ENCODE data around the gene ACTL8. TPM values are rescaled to one million over a fixed set of nuclear protein-coding genes. Genes with fewer than 3 reads are reported as not detected.

Gene ACTL8
- total RNA-seq, 2 experiments from 2014 or later, result not detected

DNA sequence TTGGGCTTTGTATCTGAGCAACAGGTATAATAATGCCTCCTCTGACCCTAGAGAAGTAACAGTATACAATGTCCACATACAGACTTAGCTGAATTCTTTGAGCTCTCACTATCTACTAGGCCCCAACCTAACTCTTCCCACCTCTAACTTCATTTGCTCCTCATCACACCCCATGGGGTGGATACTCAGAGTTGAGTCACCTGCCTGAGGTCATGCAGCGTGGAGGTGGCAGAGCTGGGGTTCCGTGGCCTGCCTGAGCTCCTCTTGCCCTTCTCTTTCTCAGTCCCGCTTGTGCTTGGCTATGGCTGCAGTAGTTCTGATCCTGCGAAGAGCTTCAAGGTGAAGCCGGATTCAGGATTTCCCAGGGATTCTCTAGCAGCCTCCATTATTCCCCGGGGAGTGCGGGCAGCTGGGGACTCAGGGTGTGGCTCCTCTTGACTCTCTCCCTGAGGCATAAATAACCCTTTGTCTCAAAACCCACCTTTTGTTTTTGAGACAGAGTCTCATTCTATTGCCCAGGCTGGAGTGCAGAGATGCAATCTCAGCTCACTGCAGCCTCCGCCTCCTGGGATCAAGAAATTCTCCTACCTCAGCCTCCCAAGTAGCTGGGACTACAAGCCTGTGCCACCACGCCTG, 29.9 kb upstream of the ACTL8 start:
- Mint-ChIP-seq H3K4me3 (no peak overlapping the region), H3K27me3 (no peaks in the 10 kb centered on the region), H3K9me3 (no peaks in the 10 kb centered on the region), H3K36me3 (ENCODE audit: low read depth) (no peaks in the 10 kb centered on the region), H3K27ac (no peak overlapping the region), H3K4me1 (ENCODE audit: low read depth) (no peaks in the 10 kb centered on the region)
- no peaks in the 10 kb centered on the region for H3K4me1 ChIP-seq (ENCODE audit: insufficient read depth, low read length)
- POLR2A ChIA-PET, result no interaction called here
- H3K9me3 ChIP-seq (ENCODE audit: control insufficient read depth in 1 of 2, insufficient read depth in 1 of 2, low read length in 2 of 2), result peaks cover 0 to 12% of the 10 kb centered on the region in 2 experiments
- no peak overlapping the region for H3K27ac ChIP-seq (ENCODE audit: low read depth in 1 of 2, low read length in 2 of 2)
- no peak for ATAC-seq (ENCODE audit: poor library complexity)
- no peak for DNase-seq
- CTCF ChIA-PET, result no interaction called here
- H3K27me3 ChIP-seq (ENCODE audit: control insufficient read depth in 1 of 2, insufficient read depth in 2 of 2, low read length in 2 of 2), result peaks cover 0 to 5% of the 10 kb centered on the region in 2 experiments
- no peak overlapping the region for H3K4me3 ChIP-seq (ENCODE audit: low read length)
- TF ChIP-seq, protein P1, sequence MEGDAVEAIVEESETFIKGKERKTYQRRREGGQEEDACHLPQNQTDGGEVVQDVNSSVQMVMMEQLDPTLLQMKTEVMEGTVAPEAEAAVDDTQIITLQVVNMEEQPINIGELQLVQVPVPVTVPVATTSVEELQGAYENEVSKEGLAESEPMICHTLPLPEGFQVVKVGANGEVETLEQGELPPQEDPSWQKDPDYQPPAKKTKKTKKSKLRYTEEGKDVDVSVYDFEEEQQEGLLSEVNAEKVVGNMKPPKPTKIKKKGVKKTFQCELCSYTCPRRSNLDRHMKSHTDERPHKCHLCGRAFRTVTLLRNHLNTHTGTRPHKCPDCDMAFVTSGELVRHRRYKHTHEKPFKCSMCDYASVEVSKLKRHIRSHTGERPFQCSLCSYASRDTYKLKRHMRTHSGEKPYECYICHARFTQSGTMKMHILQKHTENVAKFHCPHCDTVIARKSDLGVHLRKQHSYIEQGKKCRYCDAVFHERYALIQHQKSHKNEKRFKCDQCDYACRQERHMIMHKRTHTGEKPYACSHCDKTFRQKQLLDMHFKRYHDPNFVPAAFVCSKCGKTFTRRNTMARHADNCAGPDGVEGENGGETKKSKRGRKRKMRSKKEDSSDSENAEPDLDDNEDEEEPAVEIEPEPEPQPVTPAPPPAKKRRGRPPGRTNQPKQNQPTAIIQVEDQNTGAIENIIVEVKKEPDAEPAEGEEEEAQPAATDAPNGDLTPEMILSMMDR (IDR thresholded peaks at IDR 0.05), result no peak
- no peaks in the 10 kb centered on the region for H3K36me3 ChIP-seq (ENCODE audit: insufficient read depth, low read length)
- intact Hi-C loops (cut with DNase I, micrococcal nuclease), result no loop called here

DNA sequence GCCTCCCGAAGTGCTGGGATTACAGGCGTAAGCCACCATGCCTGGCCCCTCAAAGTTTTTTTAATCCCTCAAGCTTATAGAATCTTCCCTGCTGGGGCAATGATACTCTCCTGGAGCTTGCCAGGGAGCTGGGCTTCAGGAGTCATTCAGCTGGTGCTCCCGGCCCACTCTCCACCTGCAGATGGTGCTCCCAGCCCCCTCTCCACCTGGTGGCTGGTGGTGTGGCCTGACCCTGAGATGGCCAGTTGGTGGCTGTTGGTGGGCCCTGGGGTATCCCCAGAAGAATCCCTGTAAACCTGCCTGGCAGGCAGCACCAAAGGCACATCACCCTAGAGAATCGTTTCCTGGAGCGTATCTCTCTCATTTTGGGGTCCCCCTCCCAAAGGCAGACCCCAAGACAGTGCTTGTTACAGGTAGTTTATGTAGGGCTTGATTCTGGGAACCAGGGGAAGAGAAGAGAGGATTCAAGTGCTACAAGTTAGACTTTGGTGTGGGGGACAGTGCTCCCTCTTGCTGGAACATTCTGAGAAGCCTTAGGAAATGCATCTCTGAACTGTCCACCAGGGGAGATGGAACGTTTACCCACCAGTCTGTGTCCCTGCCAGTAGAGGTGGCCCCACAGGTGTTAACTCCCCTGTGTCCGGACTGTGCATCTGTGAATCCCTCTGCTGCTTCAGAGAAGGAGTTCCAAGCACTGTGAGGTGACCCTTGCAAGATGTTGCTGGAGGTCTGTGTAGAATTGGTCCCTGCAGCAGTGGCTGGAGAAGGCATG, 29.1 kb upstream of the ACTL8 start:
- no peaks in the 10 kb centered on the region for H3K36me3 ChIP-seq (ENCODE audit: insufficient read depth, low read length)
- ATAC-seq (ENCODE audit: poor library complexity), result no peak
- TF ChIP-seq, protein P1 (IDR thresholded peaks at IDR 0.05), result no peak
- H3K36me3 Mint-ChIP-seq (ENCODE audit: low read depth), result no peaks in the 10 kb centered on the region
- ChIA-PET CTCF (no interaction called here), POLR2A (no interaction called here)
- no peak overlapping the region for H3K27ac ChIP-seq (ENCODE audit: low read depth in 1 of 2, low read length in 2 of 2)
- H3K4me1 Mint-ChIP-seq (ENCODE audit: low read depth), result no peaks in the 10 kb centered on the region
- no peaks in the 10 kb centered on the region for H3K4me1 ChIP-seq (ENCODE audit: insufficient read depth, low read length)
- H3K9me3 Mint-ChIP-seq, result no peaks in the 10 kb centered on the region
- DNase-seq, result no peak
- peaks cover 0 to 5% of the 10 kb centered on the region in 2 experiments for H3K27me3 ChIP-seq (ENCODE audit: control insufficient read depth in 1 of 2, insufficient read depth in 2 of 2, low read length in 2 of 2)
- H3K27ac Mint-ChIP-seq, result no peak overlapping the region
- H3K27me3 Mint-ChIP-seq, result no peaks in the 10 kb centered on the region
- no peak overlapping the region for H3K4me3 ChIP-seq (ENCODE audit: low read length)
- peaks cover 0 to 12% of the 10 kb centered on the region in 2 experiments for H3K9me3 ChIP-seq (ENCODE audit: control insufficient read depth in 1 of 2, insufficient read depth in 1 of 2, low read length in 2 of 2)
- intact Hi-C loops (cut with DNase I, micrococcal nuclease), result no loop called here
- H3K4me3 Mint-ChIP-seq, result no peak overlapping the region

DNA sequence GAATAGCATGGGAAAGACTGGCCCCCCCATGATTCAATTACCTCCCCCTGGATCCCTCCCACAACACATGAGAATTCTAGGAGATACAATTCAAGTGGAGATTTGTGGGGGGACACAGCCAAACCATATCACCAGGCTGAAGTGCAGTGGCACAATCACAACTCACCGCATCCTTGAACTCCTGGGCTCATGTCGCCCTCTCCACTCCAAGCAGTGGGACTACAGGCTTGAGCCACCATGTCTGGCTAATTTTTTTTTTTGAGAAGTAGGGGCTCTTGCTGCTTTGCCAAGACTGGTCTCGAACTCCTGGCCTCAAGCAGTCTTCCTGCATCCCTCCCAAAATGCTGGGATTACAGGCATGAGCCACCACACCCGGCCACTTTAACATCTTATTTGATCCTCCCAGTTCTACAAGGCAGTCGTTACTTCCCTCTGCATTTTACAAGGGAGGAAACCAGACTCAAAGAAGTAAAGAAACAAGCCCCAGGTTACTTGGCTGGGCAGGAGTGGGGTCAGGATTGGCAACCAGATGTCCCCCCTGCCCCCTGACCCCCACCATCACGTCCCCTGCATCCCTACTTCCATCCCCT, 26.9 kb upstream of the ACTL8 start:
- Mint-ChIP-seq H3K36me3 (ENCODE audit: low read depth) (no peaks in the 10 kb centered on the region), H3K27ac (no peak overlapping the region), H3K9me3 (no peaks in the 10 kb centered on the region), H3K27me3 (no peaks in the 10 kb centered on the region), H3K4me1 (ENCODE audit: low read depth) (no peaks in the 10 kb centered on the region), H3K4me3 (no peak overlapping the region)
- Histone ChIP-seq H3K36me3 (ENCODE audit: insufficient read depth, low read length) (no peaks in the 10 kb centered on the region), H3K27me3 (ENCODE audit: control insufficient read depth in 1 of 2, insufficient read depth in 2 of 2, low read length in 2 of 2) (no peaks in the 10 kb centered on the region), H3K4me3 (ENCODE audit: low read length) (no peak overlapping the region), H3K27ac (ENCODE audit: low read depth in 1 of 2, low read length in 2 of 2) (no peak overlapping the region), H3K4me1 (ENCODE audit: insufficient read depth, low read length) (no peaks in the 10 kb centered on the region), H3K9me3 (ENCODE audit: control insufficient read depth in 1 of 2, insufficient read depth in 1 of 2, low read length in 2 of 2) (peaks cover 0 to 12% of the 10 kb centered on the region in 2 experiments)
- CTCF ChIA-PET, result no interaction called here
- intact Hi-C loops (cut with DNase I, micrococcal nuclease), result no loop called here
- DNase-seq (no peak), ATAC-seq (ENCODE audit: poor library complexity) (no peak)
- TF ChIP-seq, protein P1 (IDR thresholded peaks at IDR 0.05), result no peak
- POLR2A ChIA-PET, result no interaction called here
